Measurements from ENCODE around the gene SELENOI.
"Not testable (repeated sequence)": the region's sequence is repeated elsewhere in the genome, so short reads cannot be mapped to it uniquely, and the experiment has no call there.

SELENOI gene

DNA sequence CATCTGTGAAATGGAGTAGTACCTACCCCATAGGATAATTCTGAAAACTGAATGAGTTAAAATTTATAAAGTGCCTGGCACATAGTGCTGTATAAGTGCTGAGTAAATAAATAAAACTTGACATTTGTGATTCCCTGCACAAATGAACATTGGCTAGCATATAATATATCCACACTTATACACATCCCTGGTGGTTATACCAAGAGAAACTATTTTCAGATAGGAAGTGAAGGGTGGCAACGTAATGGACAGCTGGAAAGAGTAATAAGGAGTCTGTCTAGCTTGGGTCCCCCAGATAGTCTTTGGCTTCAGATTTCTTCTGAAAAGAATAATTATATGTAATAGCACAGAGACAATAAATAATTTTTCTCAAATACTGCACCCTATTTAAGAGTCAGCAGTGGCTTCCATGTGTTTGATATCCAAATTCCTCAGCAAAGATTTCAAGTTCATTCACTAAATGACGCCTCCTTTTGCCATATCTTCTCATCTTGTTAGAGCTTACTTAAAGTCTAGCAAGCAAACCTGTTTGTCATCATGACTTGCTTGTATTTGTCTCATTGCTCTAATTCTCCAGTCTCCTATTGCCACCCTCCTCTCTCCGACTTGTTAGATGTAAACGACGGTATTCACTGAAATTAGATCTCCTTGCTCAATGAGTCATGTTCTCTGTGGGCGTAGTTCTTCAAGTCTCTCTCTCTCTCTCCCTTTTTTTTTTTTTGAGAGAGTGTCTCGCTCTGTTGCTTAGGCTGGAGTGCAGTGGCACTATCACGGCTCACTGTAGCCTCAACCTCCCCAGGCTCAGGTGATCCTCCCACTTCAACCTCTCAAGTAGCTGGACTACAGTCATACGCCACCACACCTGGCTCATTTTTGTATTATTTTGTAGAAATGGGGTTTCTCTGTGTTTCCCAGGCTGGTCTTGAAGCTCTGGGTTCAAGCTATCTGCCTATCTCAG is 9.4 kb downstream of the SELENOI start:
- no peak for DNase-seq (ENCODE audit: low read depth in 2 of 3, low spot score in 1 of 3)

DNA sequence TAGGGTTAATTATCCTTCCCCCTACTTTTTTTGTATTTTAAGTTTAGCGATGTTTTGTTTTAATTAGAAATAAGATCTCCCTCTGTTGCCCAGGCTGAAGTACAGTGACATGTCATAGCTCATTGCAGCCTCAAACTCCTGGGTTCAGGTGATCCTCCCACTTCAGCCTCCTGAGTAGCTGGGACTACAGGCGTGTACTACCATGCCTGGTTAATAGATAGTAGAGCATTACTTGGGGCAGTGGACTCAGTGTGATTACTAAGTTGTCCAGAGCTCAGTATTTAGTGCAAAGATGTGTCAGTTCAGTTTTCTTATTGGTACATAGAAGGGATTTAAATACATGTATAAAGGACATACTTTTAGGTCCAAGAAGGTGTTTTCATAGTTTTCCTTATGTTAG is 10.2 kb downstream of the SELENOI start:
- no peak for DNase-seq (ENCODE audit: low read depth in 2 of 3, low spot score in 1 of 3)

DNA sequence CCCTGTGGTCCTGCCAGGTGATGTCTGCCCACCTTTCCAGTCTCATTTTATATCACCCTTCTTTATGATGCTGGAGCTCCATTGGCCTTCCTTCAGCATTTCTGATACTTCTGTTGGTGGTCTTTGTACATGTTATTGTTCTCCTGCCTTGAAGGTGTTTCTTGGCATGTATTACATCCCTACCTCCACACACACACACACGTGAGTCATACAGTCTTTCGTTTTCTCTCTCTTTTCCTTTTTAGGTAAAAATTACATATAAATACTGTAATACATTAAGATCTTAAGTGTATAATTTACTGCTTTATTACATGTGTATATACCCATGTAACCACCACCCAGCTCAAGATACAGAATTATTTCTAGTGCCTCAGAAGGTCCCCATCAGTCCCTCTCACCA is 10.8 kb downstream of the SELENOI start:
- no peak for DNase-seq (ENCODE audit: low read depth in 2 of 3, low spot score in 1 of 3)

DNA sequence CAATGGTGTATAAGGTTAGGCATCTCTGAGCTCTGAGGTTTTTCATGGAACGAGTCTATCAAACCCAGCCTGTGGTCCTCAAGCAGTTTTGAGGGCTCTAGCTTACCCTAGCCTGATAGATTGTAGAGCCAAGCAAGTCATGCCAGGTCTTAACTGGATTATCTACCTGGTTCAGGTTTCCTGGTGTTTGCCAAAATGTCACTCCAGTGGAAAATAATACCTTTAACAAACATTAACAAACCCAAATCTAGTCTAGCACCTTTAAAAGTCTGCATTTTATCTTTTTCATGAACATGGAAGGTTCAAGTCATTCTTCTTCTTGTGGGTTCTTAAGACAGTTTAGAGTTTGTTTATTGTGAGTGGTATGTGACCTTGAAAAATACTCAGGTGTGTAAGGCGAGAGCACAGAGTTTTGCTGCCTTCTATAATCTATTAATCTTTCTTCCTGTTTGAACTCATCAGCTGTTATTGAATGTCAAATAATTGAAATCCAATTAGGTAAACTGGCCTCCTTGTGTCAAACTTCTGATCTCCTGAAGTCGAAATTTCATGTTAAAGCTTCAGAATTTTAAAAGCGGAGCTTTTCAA is 14.0 kb downstream of the SELENOI start:
- no peak for DNase-seq (ENCODE audit: low read depth in 2 of 3, low spot score in 1 of 3)

DNA sequence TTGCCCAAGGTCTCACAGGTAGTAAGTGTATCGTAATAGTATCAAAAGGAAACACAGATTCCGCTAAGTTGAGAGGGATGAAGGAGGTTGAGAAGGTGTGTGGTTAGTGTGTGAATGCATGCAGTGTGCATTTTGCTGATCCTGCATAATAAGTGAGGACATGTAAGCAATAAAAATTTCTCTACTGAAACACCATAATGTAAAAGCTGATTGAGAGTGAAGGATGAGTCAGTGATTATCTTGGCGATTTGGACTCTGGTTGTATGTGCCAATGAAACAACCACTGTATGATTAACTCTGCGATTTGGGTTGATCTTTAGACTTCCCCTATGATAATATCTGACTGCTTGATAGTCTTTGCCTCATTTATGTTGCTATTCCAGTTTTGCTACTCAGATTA is 17.4 kb downstream of the SELENOI start:
- no peak for DNase-seq (ENCODE audit: low read depth in 2 of 3, low spot score in 1 of 3)

DNA sequence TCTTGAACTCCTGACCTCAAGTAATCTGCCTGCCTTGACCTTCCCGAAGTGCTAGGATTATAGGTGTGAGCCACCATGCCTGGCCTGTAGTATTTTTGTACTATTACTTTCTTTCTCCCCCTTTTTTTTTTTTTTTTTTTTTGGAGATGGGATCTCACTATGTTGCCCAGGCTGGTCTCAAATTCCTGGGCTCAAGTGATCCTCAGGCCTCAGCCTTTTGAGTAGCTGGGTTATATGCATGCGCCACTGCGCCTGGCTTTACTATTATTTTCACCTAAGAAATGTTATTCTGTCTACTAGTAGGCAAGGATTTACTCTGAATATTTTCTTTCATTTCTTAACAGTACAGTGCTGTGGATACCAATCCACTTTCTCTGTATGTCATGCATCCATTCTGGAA is 18.0 kb downstream of the SELENOI start:
- DNase-seq (ENCODE audit: low read depth in 2 of 3, low spot score in 1 of 3) = no peak

DNA sequence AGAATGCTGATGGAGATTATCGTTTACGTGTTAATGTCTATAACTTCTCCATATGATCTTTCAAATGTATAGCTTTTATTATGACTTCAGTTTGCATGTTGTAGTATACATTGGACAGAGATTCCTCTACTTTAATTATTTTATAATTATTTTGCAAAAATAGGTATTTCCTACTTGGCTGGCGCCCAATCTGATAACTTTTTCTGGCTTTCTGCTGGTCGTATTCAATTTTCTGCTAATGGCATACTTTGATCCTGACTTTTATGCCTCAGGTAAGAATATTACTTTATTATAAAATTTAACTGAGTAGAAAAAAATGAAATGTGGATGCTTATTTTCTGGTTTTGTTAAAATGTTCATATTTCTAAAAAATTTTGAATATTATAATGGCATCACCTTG is 18.7 kb downstream of the SELENOI start:
- DNase-seq (ENCODE audit: low read depth in 2 of 3, low spot score in 1 of 3) = no peak

DNA sequence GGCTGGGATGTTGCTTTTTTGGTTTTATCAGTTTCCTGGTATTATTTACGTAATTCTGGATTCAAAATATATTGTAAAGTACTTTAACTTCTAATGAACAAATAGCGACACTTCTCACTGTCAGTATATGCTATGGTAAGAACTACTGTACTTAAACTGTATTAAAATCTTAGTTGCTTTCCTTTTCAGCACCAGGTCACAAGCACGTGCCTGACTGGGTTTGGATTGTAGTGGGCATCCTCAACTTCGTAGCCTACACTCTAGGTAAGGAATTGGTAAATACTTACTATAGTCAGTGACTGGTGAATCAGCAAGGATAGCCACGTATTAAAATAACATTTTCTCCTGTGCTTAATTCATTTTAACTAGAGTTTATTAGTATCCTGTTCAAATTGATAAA is 21.0 kb downstream of the SELENOI start:
- no peak for DNase-seq (ENCODE audit: low read depth in 2 of 3, low spot score in 1 of 3)

DNA sequence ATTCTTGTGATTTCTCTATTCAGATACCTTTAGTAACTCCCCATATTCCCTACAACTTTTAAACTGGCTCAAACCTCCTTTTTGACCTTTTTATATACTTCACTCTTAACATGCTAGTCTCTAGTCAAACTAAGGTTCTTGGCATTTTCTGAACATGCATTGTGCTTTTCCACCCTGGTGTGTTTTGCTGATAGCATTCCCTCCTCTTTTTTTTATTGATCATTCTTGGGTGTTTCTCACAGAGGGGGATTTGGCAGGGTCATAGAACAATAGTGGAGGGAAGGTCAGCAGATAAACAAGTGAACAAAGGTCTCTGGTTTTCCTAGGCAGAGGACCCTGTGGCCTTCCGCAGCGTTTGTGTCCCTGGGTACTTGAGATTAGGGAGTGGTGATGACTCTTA is 23.7 kb downstream of the SELENOI start:
- not testable (repeated sequence) for DNase-seq (ENCODE audit: low read depth in 2 of 3, low spot score in 1 of 3)

DNA sequence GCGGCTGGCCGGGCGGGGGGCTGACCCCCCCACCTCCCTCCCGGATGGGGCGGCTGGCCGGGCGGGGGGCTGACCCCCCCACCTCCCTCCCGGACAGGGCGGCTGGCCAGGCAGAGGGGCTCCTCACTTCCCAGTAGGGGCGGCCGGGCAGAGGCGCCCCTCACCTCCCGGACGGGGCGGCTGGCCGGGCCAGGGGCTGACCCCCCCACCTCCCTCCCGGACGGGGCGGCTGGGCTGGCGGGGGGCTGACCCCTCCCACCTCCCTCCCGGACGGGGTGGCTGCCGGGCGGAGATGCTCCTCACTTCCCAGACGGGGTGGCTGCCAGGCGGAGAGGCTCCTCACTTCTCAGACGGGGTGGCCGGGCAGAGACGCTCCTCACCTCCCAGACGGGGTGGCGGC is 25.0 kb downstream of the SELENOI start:
- not testable (repeated sequence) for DNase-seq (ENCODE audit: low read depth in 2 of 3, low spot score in 1 of 3)

DNA sequence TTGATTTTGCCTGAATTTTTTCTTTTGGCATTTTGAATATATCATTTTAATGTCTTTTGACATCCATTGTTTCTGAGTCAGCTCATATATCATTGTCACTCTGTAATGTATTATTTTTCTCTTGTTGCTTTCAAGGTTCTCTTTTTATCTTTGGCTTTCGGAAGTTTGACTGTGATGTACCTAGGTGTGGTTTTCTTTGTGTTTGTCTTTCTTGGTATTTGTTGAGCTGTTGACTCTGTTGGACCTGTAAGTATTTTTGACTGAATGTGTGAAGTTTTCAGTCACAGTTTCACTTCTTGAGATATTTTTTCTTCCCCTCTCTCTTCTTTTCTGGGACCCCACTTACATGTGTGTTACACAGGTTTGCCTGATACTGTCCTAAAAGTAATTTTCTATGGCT is 30.9 kb downstream of the SELENOI start:
- no peak for DNase-seq (ENCODE audit: low read depth in 2 of 3, low spot score in 1 of 3)

DNA sequence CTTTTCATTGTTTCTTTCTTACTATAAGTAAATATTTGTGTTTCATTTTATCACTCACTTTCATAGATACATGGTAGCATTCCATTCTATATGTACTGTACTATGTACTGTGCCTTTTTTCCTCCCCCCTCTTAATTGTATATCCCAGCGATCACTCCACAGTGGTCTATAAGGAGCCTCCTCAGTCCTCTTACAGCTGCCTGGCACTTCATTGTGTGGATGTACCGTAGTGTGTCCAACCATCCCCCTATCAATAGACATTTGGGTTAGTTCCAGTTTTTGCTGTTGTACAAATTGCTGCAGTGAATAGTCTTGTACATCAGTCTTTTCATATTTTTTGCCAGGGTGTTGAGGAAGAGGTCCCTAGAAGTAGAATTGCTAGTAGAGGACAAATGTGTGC is 34.3 kb downstream of the SELENOI start:
- DNase-seq (ENCODE audit: low read depth in 2 of 3, low spot score in 1 of 3) = no peak

DNA sequence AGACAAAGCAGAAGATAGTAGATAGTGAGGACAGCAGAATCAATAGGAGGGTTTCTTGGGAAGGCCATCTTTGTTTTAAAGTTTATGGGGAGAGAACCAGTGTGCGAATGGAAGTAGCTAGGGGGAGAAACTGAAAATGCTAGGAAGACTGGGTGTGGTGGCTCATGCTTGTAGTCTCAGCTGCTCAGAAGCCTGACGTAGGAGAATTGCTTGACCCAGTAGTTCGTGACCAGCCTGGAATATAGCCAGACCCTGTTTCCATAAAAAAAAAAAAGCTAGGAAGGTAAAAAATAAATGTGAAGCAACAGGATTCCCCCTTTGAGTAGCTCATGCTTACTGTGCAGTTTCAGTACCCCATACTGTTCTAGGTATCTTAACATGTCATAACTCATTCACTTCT is 36.6 kb downstream of the SELENOI start:
- no peak for DNase-seq (ENCODE audit: low read depth in 2 of 3, low spot score in 1 of 3)

DNA sequence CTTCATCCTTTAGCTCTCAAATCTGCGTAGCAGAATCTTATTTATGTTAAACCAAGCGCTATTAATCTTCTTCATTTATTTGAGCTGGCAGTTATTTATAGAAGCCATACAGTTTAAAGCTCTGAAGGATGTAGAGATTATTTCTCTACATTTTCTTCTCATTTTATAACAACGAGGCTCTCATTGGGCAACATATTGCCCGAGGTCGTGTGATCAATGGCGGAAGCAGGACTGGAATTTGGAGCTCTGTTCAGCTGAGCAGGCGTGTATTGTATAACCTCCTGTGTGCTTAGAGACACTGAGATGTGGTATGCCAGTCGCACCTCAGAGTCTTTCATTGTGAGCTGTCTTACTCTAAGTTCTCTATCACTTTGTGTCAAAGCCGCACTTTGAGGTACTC is 38.2 kb downstream of the SELENOI start:
- DNase-seq (ENCODE audit: low read depth in 2 of 3, low spot score in 1 of 3) = no peak

DNA sequence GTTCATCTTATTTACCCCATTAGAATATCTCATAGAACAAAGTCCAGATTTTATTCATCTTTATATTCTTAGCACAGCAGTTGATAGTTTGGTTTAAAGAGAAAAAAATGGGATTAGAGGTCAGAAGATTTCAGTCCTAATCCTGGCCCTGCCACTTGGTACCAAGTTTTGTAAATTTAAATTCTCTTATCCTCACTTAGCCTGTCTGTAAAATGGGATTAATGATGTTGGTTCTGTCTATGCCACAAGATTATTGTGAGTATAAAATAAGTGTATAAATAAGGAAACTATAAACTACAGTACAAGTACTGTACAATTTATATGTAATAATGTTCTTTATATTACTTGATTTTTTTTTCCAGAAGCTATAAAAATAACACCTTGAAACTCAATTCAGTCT is 38.7 kb downstream of the SELENOI start:
- no peak for DNase-seq (ENCODE audit: low read depth in 2 of 3, low spot score in 1 of 3)

DNA sequence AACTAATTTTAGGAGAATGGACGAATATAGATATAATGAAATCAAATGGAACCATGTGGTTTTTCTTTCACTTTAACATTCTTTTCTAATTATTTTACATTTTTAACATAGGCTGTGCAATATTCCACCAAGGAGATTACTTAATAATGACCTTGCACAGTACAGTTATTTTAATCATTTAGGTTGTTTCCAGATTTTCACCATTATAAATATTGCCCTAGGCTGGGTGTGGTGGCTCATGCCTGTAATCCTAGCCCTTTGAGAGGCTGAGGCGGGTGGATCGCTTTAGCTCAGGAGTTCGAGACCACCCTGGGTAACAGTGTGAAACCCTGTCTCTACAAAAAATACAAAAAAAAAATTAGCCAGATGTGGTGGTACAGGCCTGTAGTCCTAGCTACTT is 41.2 kb downstream of the SELENOI start:
- no peak for DNase-seq (ENCODE audit: low read depth in 2 of 3, low spot score in 1 of 3)

DNA sequence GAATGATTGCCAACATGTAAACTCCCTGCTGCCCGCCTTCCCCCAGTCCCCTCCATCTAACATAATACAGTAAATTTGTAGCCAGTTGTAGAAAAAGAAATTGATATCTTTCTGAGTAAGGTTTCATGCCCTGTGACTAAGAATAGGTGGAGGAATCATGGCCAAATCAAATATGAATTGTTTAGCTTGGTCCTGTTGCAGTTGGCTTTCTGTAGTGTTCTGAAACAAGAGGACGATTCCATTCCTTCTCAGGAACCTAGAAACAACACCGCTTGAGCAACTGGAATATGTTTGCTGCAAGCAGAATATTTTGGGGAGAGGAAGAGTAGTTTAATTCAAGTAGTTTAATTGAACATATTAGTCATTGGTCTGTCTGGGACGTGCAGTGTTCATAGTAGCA is 48.8 kb downstream of the SELENOI start:
- no peak for DNase-seq (ENCODE audit: low read depth in 2 of 3, low spot score in 1 of 3)

DNA sequence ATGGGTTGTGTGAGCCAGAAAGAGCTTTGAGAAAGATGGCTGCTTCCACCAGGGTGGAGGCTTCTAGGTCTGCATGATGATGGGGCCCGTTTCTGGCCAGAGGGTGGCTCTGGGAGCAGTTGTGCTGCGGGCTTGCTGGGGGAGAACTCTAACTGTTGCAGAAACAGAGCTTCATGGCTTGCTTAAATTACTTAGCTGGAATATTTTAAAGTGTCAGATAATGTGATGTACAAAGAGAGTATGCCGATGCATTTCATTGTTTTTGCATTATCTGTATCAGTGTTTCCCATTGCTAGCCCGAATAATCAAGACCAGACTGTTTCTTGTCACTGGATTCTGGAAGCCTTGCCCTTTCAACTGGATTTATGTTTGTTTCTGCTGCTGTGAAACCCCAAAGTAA is 49.5 kb downstream of the SELENOI start:
- DNase-seq (ENCODE audit: low read depth in 2 of 3, low spot score in 1 of 3) = no peak

DNA sequence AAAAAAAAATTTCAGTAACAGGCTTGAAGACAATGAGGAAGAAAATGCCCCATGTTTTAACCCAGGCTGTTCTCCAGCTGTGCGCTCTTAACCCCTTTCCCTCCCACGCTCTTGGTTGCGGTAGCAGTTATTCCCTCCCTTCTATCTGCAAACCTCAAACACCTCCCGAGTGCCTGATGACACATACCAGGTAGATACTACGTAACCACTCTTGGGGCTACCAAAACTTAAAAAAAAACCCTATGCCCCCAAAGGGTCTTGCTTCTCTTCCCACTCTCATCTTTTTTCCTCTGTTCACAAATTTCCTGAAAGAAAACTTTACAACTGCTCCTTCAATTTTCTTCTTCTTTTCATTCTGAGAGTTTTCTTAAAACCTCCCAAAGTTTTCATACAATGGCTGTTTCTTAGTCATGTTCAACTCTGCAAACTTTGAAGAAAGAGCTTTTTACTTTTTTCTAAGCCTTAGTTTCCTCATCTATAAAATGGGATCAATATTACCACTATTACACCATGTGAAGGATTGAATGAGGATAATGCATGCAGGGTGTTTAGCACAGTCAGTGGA is 50.9 kb downstream of the SELENOI start:
- peak; percentile 13 to 41 (median 26) for DNase-seq (ENCODE audit: low read depth in 2 of 3, low spot score in 1 of 3)

DNA sequence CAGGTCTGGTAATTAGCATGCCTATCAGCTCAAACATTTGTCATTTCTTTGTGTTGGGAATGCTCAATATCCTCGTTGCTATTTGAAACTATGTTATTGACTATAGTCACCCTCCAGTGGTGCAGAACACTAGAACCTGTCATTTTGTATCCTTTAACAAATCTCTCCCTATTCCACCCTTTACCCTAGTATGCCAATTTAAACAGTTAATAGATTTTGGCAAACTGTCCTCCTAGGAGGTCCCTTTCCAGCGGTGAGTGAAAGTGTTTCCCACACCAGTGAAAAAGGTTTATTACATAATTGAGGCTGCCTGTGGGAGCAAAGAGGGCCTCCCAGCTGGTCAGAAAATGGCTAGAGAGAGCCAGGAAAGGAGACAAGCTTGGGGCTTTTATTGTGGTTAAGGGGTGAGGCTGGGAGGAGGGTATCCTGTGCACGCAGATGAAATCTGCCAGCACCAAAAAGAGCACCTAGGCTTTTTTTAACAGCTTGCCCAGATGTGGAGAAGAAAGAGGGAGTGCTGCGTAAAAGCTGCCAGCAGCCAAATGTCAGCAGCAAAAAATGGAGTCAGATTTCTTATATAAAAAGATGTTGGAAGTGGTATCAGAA is 53.9 kb downstream of the SELENOI start:
- DNase-seq (ENCODE audit: low read depth in 2 of 3, low spot score in 1 of 3) = no peak

DNA sequence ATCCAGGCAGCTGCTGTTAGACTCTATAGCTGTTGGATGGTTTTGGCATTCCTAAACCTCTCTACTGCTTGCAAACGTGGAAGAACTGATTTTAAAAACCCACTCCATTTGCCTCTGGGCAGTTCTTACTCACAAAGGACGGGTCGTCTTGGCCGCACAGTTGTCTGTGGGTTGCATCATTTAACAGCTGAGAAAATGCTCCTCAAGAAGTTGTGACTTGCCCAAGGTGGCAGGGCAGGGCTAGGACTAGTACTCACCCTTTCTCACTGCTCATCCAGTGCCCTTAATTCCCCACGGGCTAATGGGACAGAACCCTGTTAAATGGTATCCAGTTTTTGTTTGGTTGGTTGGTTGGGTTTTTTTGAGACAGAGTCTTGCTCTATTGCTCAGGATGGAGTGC is 54.8 kb downstream of the SELENOI start:
- DNase-seq (ENCODE audit: low read depth in 2 of 3, low spot score in 1 of 3) = no peak

Data from stimulated activated CD4-positive, alpha-beta T cell treated with anti-CD3 and anti-CD28 coated beads, Interleukin-12 subunit alpha, Interleukin-12 subunit beta, amount 100 ng/mL, for 48 hours (primary cell).